NCI-H1436 (cell line): ENCODE measurements around the gene SETDB2.
"Not testable (repeated sequence)": the region's sequence is repeated elsewhere in the genome, so short reads cannot be mapped to it uniquely, and the experiment has no call there.

Experiments
- DNase-seq: peaks from one replicate; lab custom pipeline; 2025; lab: John Stamatoyannopoulos, UW

SETDB2 gene

DNA sequence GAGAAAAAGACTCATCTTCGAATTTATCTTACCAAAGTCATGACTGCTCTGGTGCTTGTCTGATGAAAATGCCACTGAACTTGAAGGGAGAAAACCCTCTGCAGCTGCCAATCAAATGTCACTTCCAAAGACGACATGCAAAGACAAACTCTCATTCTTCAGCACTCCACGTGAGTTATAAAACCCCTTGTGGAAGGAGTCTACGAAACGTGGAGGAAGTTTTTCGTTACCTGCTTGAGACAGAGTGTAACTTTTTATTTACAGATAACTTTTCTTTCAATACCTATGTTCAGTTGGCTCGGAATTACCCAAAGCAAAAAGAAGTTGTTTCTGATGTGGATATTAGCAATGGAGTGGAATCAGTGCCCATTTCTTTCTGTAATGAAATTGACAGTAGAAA lies 32.5 kb downstream of the SETDB2 start:
- DNase-seq = no peak

DNA sequence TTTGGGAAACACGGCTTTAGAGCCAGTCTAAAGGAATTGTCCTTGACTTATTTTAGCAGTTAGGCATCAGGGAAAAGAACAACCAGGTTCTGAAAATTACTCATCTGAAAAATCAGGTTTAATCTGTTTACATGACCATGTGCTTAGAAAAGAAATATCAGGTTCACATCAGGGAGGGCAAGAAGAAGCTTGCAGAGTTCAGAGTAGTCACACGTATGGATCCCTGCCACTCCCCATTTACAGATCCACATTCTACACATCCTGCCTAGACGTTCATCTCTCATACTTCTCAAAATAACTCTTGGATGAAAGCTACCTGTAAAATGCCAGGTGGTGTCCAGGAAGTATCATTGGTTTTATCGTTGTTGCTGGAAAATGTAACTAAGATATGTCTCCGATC lies 37.7 kb downstream of the SETDB2 start:
- DNase-seq = no peak

DNA sequence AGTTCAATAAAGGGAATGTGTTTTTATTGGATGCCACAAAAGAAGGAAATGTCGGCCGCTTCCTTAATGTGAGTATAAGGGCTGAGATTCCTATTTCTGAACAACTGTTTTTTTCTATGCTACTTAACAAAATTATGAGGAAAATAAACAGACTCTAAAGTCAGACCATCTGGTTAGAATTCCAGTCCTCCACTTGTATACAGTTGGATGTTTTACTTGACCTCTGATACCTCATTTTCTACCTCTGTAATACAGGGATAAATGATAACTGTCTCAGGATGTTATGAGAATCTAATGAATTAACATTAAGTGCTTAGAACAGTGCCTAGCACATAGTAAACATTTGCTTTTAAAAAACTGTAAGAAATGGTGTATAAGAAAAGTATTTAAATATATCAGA lies 44.5 kb downstream of the SETDB2 start:
- DNase-seq = no peak

DNA sequence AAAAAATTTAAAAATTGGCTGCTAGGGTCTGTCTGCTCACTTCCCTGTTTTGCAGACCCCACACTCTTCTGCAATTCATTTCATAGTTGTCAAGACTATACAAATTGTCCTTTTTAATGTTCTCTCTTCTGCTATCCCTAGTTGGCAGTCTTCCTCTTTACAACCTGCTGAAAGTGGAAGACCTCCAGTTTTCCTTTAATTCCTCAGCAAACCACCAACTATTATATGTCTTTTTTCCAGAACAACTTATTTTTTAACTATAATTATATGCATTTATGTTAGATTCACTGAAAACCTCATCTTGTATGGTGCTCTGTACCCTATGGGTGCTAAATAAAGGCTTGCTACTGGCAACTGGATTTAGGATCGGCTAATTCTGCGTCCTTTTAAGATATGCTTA lies 50.6 kb downstream of the SETDB2 start:
- no peak for DNase-seq

DNA sequence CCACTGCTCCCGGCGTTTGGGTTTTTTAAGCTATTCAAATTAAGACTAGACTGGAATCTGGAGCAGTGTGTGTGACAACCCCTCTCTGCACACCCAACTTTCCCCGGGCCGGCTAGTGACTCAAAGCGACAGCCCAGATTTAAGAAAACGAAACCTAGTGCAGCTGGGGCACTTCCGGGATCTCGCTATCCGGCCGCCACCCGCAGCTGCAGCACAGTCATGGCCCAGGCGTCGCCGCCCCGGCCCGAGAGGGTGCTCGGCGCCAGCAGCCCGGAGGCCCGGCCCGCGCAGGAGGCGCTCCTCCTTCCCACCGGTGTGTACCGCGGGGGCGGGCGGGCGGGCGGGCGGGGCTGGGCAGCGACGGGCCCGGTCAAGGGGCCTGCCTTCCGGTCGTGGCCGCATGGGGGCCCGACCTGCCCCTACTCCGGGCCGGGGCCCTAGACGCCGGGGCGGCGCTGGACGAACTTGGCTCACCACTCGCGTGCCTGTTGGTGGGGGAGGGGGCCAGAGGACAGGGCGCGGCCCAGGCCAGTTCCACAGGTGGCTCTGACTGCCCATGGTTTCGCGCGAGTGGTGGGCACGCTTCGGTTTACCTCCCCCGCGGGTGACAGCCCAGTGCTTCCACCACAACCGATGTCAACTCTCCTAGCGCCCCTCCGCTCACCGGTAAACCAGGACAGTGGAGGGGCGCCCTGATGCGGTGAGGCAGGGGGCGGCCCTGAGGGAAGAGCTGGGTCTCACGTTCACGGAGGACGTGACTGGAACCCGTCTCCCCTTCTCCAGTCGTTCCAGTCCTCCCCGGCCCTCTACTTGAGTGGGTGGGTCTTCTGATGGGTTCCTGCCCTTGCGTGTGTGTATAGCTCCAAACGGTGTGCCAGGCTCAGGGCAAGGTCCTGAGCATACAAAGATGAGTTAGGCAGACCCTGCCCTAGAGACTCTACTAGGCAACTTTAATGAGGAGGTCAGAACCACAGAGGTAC lies 52.0 kb downstream of the SETDB2 start, which contains the start of gene PHF11:
Gene PHF11 (plus strand): TSS at position 171 of the 980 bp plus-strand sequence. CDS start 49 bp downstream, at position 220.
- no peak for DNase-seq

DNA sequence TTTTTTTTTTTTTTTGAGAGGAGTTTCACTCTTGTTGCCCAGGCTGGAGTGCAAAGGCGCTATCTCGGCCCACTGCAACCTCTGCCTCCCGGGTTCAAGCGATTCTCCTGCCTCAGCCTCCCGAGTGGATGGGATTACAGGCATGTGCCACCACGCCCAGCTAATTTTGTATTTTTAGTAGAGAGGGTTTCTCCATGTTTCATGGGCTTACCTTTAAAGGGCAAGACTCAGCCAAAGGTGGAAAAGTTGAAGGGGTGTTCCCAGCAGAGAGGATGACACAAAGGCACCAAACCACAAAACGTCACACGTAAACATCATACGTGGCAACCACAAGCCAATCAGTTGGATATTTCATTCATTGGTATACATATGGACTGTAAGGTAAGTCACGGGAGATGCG lies 52.8 kb downstream of the SETDB2 start:
- DNase-seq = not testable (repeated sequence)

DNA sequence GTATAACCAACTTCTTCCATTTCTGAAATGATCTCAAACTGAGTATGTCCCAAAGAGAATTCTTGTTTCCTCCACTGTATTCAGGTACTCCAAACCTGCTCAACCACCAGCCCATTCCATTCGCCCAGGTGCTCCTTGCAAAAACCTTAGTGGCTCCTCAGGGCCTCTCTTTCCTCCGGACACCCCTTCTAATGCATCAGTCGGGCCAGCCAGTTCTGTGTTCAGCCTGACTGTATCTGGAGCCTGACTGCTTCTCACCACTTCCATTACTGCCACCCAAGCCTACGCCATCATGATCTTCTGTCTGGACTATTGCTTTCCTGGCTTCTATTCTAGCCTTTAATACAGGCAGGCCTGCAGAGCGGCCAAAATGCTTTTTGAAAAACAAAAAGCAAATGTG lies 53.2 kb downstream of the SETDB2 start:
- DNase-seq = no peak

DNA sequence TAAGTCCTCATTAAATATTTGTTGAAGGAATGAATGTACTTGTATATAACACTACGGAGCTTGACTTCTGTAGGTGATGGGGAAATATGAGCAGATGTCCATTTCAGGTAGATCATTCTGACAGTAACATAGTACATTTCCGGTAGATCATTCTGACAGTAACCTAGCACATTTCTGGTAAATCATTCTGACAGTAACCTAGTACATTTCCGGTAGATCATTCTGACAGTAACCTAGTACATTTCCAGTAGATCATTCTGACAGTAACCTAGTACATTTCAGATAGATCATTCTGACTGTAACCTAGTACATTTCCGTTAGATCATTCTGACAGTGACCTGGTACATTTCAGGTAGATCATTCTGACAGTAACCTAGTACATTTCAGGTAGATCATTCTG lies 54.1 kb downstream of the SETDB2 start:
- no peak for DNase-seq

DNA sequence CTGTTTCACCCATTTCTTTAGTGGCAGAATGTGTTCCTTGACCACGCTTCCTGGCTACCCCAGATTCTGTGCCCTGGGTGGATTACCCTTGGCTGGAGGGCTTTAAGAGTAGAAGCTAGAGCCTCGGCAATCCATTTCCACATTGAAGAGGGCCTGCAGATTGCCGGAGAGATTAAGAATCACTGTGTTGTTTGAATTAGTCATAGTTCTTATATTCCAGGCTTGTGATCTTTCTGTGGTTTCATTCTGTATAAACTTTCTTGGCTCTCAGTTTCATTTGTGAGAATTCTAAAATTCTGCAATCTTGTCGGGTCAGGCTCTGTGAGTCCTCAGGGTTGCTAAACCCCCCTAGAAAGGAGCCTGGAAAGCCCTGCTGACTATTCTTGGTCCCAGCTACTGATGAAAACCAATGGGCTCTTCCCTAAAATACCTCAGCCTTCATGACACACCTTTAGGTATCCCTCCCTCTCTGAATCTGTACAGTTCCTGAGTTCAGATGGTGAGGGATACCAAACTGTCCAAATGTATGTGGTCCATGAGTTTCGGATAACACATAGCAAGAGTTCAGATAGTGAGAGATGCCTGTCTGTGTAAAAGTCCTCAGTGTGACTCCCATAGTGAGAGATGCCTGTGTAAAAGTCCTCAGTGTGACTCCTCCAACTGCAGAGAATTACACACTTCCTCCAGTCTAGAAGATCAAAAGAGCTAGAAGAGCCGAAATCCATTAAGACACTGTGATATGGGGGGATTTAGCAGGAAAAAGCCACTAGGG lies 56.0 kb downstream of the SETDB2 start:
- DNase-seq = no peak

DNA sequence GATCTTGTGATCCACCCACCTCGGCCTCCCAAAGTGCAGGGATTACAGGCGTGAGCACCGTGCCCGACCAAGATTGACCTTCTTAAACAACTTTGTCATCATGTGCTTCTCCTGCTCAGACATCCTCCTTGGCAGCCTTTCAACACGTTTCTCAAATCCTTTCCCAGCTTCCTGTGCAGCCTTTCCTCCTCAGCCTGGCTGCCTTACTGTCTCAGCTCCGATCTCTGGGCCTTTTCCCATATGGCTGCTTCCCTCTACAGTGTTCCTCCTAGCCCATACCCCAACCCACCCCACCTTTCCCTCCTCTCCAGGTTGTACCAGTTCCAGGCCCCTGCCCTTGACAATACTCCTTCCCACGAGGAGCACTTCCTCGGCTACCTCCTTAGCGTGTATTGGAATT lies 58.9 kb downstream of the SETDB2 start:
- no peak for DNase-seq

DNA sequence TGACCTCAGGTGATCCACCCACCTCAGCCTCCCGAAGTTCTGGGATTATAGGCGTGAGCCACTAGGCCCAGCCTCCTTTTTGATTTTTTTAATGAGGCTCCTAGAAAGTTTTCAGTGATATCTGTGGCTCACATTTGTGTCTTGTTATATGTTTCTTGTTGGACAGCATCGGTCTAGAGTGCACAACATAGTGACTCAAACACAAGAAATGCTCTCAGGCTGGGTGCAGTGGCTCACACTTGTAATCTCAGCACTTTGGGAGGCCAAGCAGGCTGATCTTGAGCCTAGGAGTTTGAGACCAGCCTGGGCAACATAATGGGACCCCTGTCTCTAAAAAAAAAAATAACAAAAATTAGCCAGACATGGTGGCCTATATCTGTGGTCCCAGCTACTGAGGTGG lies 59.9 kb downstream of the SETDB2 start:
- DNase-seq = no peak

DNA sequence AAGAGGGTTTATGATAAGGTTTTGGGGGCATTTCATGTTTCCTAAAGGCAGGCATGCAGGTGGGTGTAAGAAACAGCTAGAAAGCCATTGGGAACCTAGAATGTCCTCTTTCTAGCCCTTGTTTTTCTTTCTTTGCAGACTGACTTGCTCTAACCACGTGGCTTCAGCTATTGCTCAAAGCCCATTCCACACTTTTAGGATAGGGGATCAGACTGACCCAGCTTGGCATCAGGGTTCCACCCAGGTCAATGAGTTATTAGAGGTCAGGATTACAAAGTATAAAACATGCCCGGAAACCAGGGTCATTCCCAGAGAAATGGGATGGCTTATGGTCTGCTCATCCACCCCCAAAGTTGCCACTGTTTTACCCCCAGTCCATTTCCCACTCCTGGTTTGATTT lies 68.5 kb downstream of the SETDB2 start:
- DNase-seq = no peak

DNA sequence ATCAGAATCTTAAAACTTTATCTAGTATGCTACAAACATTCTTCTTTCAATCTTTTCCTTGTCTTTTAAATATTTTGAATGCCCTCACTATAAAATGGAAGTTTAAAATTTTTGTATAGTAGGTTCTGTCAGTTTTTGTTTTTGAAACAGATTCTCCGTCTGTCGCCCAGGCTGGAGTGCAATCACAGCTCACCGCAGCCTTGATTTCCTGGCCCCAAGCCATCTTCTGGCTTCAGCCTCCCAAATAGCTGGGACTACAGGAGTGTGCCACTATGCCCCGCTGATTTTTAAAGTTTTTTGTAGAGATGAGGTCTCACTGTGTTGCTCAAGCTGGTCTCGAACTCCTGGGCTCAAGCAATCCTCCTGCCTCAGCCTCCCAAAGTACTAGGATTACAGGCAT lies 72.4 kb downstream of the SETDB2 start:
- DNase-seq = no peak

DNA sequence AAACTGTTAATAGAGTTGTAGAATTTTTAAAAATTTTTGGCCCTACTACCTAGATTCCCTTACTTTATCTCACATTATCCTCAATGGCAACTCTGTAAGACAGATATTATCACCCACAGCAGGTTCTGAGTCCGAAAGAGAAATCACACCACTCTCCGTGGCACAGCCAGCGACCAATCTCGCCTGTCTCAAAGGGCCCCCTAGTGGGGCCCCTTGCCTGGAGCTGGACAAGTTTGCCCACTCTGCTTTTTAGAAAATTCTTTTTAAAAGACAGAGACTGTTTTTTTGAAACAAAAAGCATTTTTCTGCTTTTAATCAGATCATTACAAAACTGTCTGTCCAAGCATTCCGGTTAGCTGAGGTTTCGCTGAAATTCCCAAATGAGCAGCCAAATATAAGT lies 73.4 kb downstream of the SETDB2 start:
- no peak for DNase-seq

DNA sequence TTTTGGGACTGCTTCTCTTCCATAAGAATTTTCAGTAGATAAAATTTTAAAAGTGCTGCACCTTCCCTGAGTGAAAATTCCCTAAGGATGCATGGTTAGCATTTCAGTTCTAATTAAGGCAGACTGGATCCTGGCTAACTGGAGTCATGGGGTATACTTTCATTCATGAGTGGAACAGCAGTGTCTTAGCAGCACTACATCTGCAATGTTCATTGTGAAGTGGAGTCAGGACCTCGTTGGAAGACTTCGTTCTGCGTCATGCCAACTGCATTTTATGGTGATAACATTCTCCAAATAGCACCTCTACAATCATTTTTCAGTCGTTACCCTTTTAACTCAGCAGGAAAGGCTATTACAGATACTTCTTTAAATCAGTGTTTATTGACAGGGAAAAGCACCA lies 77.2 kb downstream of the SETDB2 start:
- DNase-seq = no peak

DNA sequence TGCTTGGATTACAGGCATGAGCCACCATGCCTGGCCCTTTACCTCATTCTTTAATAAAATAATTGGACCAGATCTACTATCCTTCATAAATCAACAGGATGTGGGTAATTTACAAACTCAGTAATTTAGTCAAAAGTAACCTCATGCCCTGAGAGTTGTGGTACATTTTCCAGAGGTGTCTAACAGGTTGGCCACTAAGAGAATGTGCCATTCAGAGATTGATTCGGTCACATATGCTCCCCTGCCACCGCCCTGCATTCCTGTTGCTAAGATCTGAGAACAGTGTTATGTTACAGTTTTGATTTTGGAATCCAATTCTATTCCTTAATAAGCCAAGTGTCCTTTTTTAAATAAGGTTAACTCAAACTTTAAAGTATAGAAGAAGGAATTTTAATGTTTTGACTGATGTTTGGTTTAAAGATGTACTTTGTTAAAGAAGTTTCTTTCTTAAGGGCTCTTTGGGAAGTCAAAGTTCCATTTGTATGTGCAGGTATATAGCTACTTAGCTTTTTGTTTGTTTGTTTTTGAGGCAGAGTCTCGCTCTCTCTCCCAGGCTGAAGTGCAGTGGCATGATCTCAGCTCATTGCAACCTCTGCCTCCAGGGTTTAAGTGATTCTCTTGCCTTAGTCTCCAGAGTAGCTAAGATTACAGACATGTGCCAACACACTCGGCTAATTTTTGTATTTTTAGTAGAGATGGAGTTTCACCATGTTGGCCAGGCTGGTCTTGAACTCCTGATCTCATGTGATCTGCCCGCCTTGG lies 80.8 kb downstream of the SETDB2 start:
- DNase-seq = no peak

DNA sequence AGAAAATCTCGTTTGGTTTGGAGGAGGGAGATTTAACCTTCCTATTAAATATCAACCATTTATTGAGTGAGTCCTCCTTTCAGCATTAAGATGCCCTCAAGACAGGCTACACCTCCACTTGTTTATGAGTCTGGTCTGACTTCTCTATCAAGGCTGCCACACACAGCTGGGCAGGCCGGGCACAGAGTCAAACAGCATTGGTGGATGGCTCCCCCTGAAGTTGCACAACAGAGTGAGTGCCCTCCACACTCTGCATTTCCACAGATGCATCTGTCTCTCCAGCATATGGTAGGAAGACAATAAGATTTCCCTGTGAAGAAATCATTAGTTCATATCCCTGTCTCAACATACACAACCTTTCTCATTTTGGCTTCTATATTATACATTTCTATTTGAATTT lies 83.0 kb downstream of the SETDB2 start:
- no peak for DNase-seq

DNA sequence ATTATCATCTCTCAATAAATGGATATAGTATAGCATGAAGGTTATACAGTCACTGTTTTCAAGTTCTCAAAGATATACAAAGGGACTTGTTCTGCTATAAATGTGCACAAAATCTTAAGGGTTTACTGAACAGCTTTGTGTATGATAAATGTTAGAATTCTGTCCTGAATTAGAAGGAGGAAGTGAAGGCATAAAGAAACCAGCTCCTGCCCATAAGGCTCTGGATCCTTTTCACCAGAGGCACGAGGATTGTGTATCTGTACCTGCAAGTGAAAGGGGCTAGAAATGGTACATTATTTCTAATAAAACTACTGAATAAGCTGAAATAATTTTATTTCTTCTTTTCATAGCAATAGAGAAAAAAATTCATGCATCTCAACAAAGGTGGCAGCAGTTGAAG lies 84.1 kb downstream of the SETDB2 start:
- DNase-seq = no peak

DNA sequence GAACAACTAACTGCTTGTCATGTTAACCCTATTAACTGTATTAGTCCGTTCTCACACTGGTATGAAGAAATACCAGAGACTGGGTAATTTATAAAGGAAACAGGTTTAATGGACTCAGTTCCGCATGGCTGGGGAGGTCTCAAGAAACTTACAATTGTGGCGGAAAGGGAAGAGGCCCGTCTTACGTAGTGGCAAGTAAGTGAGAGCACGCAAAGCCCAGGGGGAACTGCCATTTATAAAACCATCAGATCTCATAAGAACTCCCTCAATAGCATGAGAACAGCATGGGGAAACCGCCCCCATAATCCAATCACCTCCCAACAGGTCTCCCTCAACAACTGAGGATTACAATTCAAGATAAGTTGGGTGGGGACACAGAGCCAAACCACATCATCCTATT lies 86.4 kb downstream of the SETDB2 start:
- DNase-seq = no peak

DNA sequence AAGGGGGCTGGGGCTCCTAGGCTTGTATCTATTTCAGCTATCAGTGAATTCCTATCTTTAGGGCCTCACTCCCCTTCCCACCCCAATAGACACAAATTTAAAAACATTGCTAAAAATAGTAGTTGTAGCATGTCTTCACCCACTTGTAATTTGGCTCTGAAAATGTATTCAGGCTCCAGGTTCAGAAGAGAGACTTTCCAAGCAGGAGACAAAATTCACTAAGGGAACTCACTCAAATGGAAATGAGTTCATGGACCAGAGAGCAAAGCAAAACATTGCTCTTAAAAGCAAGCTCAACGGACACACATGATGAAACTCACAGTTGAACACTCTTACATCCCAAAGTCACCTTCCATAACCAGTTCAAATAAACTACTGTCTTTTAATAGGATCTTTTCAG lies 88.5 kb downstream of the SETDB2 start:
- DNase-seq = no peak

DNA sequence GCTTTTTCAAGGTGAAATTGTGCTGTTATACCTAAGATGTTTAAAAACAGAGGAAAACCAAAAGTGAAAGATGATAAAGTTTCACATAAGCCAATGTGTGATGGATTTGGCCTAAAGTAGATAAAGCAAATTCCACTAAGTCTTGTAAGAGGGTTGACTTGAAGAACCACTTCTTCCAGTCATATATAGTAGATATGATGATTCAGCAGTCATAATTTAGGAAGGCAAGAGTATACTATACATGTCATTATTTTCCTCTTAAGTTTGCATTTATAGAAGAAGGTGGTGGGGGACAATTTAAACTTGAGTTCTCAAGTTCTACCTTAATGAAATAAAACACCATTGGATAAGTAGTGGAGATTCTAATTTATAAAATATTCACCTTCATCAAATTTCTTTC lies 88.9 kb downstream of the SETDB2 start:
- DNase-seq = no peak

DNA sequence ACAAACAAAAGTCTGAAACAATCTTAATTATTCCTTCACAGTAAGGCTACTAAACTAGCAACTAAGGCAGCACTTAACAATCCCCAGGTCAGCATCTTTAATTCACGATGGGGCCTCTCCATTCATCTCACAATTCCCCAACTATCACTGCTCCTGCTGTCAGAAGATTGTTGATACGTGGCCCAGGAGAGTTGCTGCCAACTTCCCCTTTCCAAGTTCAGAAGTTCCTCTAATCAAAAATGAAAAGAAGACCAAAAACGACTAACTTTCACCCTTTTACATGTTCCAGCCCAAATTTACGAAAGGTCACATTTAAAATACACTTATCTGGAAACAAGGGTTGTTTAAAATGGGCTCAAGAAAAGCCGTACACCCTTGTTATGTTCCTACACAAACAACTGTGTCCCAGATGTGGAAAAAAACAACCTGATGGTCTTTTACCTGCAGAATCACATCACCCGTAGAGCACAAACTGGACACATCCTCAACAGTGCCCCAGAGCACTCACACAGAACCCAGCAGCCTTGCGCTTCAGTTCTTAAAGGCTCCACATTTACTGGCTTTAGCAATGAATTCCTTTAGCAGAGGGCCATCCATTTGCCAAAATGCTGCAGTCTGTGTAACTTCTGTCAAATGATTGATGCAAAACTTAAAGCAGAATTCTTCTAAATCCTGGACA lies 89.7 kb downstream of the SETDB2 start:
- no peak for DNase-seq
